HEK293T (cell line): ENCODE measurements around the gene ELF5.

Experiments used
- ARNT ChIP-seq: fragments of 450-650 bp; IDR thresholded peaks from 2 replicates; pipeline ENCODE4 v1.6.1; 2017; ENCODE audit warnings: mild to moderate bottlenecking
- BHLHE40 ChIP-seq: fragments of 450-650 bp; IDR thresholded peaks from 2 replicates; pipeline ENCODE4 v1.6.1; 2016; ENCODE audit warnings: mild to moderate bottlenecking, moderate library complexity, borderline replicate concordance
- CTBP1 ChIP-seq: fragments of 450-650 bp; IDR thresholded peaks from 2 replicates; pipeline ENCODE4 v1.6.1; 2016; ENCODE audit warnings: borderline replicate concordance
- ELF4 ChIP-seq: fragments of 450-650 bp; IDR thresholded peaks from 2 replicates; pipeline ENCODE4 v1.6.1; 2017; ENCODE audit warnings: antibody characterized with exemption
- FOXA1 ChIP-seq: fragments of 450-650 bp; IDR thresholded peaks from 2 replicates; pipeline ENCODE4 v1.6.1; 2016; ENCODE audit warnings: mild to moderate bottlenecking
- FOXM1 ChIP-seq: fragments of 450-650 bp; IDR thresholded peaks from 2 replicates; pipeline ENCODE4 v1.6.1; 2017; ENCODE audit warnings: mild to moderate bottlenecking, borderline replicate concordance
- LEF1 ChIP-seq: fragments of 450-650 bp; IDR thresholded peaks from 2 replicates; pipeline ENCODE4 v1.6.1; 2017; ENCODE audit warnings: mild to moderate bottlenecking, borderline replicate concordance
- NFRKB ChIP-seq: fragments of 450-650 bp; IDR thresholded peaks from 2 replicates; pipeline ENCODE4 v1.6.1; 2016; ENCODE audit warnings: mild to moderate bottlenecking, moderate library complexity
- SP1 ChIP-seq: fragments of 450-650 bp; IDR thresholded peaks from 2 replicates; pipeline ENCODE4 v1.6.1; 2017
- ZNF384 ChIP-seq: fragments of 450-650 bp; IDR thresholded peaks from 2 replicates; pipeline ENCODE4 v1.6.1; 2016

DNA sequence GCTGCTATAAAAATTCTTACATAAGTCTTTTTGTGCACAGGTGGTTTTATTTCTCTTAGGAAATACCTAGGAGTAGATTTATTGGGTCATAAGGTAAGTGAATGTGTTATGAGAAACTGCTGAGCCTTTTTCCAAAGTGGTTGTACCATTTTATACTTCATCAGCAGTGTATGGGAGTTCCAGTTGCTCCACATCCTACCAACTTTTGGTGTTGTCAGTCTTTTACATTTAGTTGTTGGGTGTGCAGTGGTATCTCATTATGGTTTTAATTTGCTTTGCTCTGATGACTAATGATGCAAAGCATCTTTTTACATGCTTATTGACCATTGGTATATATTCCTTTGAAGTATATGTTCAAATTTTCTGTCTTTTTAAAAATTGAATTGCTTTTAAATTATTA, 71.8 kb downstream of the ELF5 start:
- TF ChIP-seq FOXA1, result no peak
- TF ChIP-seq NFRKB, result no peak
- no peak for TF ChIP-seq ELF4
- no peak for TF ChIP-seq ZNF384
- TF ChIP-seq LEF1, result no peak
- no peak for TF ChIP-seq SP1
- no peak for TF ChIP-seq BHLHE40
- TF ChIP-seq ARNT, result no peak
- no peak for TF ChIP-seq FOXM1
- TF ChIP-seq CTBP1, result no peak
